Stimulated activated CD4-positive, alpha-beta T cell treated with anti-CD3 and anti-CD28 coated beads, Interleukin-12 subunit alpha, Interleukin-12 subunit beta, amount 100 ng/mL, for 4 hours (primary cell): ENCODE data around the gene PRKAB2.
"Not testable (repeated sequence)": the region's sequence is repeated elsewhere in the genome, so short reads cannot be mapped to it uniquely, and the experiment has no call there.

Experiments used
- DNase-seq: peaks from one replicate; pipeline ENCODE4 v3.0.0-alpha.2; 2020

The PRKAB2 gene

GRCh38 chr1:147109041-147109440 is 63.2 kb downstream of the PRKAB2 start:
- no peak for DNase-seq

- DNase-seq: not testable (repeated sequence)
Observed at GRCh38 chr1:147106407-147106881, 65.8 kb downstream of the PRKAB2 start.

- DNase-seq: no peak
Observed at GRCh38 chr1:147105909-147106308, 66.4 kb downstream of the PRKAB2 start.
